Astrocyte of the cerebellum (primary cell): ENCODE results near the gene TMEM184A.

Source experiments
- DNase-seq: peaks from one replicate; pipeline ENCODE4 v3.0.0-alpha.2; 2011; ENCODE audit warnings: low read depth
- H3K4me3 ChIP-seq: 2 replicates; pipeline ENCODE4 v1.5.1; 2011; ENCODE audit warnings: mild to moderate bottlenecking, low read depth, low read length, moderate library complexity
- in situ Hi-C: cut with HindIII; loops from 2 replicates; pipeline ENCODE4 v1.10.0; 2017; ENCODE audit warnings: low sequenced_read_pairs
- TF ChIP-seq, protein P1 (sequence below): IDR thresholded peaks from 2 replicates; pipeline ENCODE4 v1.5.1; 2012; ENCODE audit warnings: low read length, low read depth, moderate library complexity, mild to moderate bottlenecking; ENCODE audit errors: missing control alignments

TMEM184A gene

DNA sequence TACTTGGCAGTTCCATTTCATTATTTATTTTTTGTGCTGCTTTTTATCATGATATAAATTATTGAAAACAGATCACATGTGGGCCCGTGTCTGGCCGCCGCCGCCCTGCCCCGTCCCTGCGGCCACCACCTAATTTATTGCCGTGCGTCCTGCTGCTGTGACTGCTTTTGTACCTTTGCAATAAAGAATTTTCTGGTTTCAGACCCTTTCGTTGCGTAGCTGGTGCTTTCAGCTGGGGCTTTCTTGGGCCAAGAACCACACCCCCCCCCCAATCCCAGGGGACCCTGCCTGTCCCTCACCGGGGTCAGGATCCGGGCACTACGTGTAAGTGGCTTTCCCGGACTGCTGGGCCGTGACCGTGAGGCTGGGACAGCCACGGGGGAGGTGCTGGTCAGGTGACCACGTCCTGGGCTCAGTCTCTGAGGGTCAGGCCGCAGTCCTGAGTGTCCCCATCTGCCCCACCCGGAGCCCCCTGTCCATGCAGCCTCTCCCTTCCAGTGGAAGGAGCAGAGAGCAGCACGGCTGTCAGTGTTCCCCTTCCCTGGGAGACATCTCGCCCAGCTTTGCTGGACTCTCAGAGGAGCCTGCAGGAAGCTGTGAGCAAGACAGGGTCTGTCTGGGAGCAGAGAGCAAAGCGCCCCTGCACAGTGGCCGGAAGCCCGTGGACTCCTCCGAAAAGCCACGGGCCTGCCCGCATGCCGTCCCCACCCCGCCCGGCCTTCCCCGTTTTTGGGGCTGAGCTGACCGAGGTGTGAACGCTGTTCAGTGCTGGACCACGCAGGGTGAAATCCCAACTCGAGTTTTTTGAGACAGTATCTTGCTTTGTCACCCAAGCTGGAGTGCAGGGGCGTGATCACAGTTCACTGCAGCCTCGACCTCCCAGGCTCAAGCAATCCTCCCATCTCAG, 12.9 kb downstream of the TMEM184A start:
- no peak overlapping the region for H3K4me3 ChIP-seq
- no peak for DNase-seq
- TF ChIP-seq, protein P1, sequence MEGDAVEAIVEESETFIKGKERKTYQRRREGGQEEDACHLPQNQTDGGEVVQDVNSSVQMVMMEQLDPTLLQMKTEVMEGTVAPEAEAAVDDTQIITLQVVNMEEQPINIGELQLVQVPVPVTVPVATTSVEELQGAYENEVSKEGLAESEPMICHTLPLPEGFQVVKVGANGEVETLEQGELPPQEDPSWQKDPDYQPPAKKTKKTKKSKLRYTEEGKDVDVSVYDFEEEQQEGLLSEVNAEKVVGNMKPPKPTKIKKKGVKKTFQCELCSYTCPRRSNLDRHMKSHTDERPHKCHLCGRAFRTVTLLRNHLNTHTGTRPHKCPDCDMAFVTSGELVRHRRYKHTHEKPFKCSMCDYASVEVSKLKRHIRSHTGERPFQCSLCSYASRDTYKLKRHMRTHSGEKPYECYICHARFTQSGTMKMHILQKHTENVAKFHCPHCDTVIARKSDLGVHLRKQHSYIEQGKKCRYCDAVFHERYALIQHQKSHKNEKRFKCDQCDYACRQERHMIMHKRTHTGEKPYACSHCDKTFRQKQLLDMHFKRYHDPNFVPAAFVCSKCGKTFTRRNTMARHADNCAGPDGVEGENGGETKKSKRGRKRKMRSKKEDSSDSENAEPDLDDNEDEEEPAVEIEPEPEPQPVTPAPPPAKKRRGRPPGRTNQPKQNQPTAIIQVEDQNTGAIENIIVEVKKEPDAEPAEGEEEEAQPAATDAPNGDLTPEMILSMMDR: no peak
- in situ Hi-C loops: no loop called here

- DNase-seq: no peak
- no peak overlapping the region for H3K4me3 ChIP-seq
- in situ Hi-C loops: no loop called here
- TF ChIP-seq, protein P1: no peak
Observed at GRCh38 chr7:1542329-1542728, 13.7 kb downstream of the TMEM184A start.

DNA sequence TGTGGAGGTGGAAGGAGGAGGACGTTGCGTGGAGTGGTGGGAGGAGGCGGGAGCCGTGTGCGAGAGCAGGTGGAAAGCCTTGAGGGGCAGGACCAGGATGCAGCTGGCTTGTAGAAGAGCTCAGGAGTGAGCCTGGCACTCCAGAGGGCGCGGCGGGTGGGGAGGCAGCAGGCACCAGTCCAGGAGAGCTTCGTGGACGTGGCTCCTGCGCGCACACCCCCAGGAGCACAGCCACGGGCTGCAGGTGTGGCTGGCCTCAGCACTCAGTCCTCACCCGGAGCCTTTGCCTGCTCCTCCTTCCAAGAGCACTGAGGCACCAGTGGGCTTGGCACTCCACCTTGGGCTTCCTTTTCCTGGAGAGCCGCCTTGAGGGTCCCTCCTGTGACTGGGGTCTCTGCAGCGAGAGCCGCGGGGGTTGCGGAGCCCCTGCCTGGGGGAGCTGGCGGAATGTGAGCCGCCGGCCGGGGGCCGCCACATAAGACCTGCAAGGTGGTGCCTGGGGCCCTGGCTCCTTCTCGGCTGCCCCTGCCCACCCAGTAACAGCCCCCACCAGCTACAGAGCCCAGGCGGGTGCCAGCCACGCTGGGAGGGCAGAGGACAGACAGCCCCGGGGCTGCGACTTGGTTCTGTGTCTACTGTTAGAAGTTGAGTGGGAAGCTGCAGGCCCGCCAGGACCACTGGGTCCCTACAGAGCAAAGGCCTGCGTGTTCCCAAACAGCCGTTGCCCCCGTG, 14.4 kb downstream of the TMEM184A start:
- no peak for DNase-seq
- TF ChIP-seq, protein P1: no peak
- H3K4me3 ChIP-seq: no peak overlapping the region
- in situ Hi-C loops: no loop called here

- H3K4me3 ChIP-seq: no peak overlapping the region
- TF ChIP-seq, protein P1: no peak
- in situ Hi-C loops: no loop called here
- DNase-seq: no peak
Observed at GRCh38 chr7:1540776-1541271, 15.2 kb downstream of the TMEM184A start.

DNA sequence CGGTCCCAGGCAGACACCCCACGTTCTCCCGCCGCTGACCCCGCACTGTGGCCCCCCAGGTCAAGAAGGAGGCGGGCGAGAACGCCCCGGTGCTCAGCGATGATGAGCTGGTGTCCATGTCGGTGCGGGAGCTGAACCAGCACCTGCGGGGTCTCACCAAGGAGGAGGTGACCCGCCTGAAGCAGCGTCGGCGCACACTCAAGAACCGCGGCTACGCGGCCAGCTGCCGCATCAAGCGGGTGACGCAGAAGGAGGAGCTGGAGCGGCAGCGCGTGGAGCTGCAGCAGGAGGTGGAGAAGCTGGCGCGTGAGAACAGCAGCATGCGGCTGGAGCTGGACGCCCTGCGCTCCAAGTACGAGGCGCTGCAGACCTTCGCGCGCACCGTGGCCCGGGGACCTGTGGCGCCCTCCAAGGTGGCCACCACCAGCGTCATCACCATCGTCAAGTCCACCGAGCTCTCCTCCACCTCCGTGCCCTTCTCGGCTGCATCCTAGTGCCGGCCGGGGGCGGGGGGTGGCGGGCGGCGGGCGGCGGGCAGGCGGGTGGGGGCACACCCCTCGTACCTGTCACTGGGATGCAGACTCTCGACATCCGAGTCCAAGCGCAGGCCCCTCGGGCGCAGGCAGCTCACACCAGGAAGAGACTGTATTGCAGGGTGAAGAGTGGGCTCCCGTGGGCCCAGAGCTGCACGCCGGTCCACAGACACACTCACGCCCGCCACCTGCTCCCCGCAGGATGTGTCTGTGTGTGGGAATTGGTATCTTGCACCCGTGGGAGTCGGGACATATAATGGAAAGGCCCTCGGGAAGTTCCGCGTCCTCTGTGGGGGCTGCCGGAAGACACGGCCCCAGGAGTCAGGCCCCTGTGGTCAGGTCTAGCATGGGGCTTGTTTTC, 15.9 kb downstream of the TMEM184A start:
- no peak overlapping the region for H3K4me3 ChIP-seq
- DNase-seq: no peak
- TF ChIP-seq, protein P1: no peak
- in situ Hi-C loops: no loop called here
